ENCODE data around the gene IFT122. TPM values are rescaled to one million over a fixed set of nuclear protein-coding genes. Genes with fewer than 3 reads are reported as not detected.

The IFT122 gene
- total RNA-seq, 4 donors from 2014 or later = 36.6 to 74.4 (median 43.3) TPM

- DNase-seq (ENCODE audit: low spot score in 2 of 2) = peak in 1 of 2 donors; percentile 40
- TF ChIP-seq EP300 (IDR thresholded peaks at IDR 0.05) (no peak), POLR2A (IDR thresholded peaks at IDR 0.05) (no peak)
- TF ChIP-seq, protein P1, sequence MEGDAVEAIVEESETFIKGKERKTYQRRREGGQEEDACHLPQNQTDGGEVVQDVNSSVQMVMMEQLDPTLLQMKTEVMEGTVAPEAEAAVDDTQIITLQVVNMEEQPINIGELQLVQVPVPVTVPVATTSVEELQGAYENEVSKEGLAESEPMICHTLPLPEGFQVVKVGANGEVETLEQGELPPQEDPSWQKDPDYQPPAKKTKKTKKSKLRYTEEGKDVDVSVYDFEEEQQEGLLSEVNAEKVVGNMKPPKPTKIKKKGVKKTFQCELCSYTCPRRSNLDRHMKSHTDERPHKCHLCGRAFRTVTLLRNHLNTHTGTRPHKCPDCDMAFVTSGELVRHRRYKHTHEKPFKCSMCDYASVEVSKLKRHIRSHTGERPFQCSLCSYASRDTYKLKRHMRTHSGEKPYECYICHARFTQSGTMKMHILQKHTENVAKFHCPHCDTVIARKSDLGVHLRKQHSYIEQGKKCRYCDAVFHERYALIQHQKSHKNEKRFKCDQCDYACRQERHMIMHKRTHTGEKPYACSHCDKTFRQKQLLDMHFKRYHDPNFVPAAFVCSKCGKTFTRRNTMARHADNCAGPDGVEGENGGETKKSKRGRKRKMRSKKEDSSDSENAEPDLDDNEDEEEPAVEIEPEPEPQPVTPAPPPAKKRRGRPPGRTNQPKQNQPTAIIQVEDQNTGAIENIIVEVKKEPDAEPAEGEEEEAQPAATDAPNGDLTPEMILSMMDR (IDR thresholded peaks at IDR 0.05) = no peak
- peak overlapping the region; percentile 79 to 92 (median 83) for H3K4me3 ChIP-seq
- 8 to 10% methylated on average over 9 of the region's 9 CpGs for WGBS, 2 donors
- H3K9me3 ChIP-seq = no peaks in the 10 kb centered on the region
- H3K4me1 ChIP-seq = peaks cover 0 to 76% (median 48%) of the 10 kb centered on the region in 4 donors
- H3K27me3 ChIP-seq = no peaks in the 10 kb centered on the region
- peak overlapping the region; percentile 60 to 91 (median 90) for H3K27ac ChIP-seq
- H3K36me3 ChIP-seq = peaks cover 0 to 23% (median 0%) of the 10 kb centered on the region in 3 donors
Observed at GRCh38 chr3:129440618-129441190, 680 bp downstream of the IFT122 start.

GRCh38 chr3:129441215-129441614 is 1.2 kb downstream of the IFT122 start:
- H3K27me3 ChIP-seq = no peaks in the 10 kb centered on the region
- H3K27ac ChIP-seq = peak overlapping the region; percentile 60 to 91 (median 90)

DNA sequence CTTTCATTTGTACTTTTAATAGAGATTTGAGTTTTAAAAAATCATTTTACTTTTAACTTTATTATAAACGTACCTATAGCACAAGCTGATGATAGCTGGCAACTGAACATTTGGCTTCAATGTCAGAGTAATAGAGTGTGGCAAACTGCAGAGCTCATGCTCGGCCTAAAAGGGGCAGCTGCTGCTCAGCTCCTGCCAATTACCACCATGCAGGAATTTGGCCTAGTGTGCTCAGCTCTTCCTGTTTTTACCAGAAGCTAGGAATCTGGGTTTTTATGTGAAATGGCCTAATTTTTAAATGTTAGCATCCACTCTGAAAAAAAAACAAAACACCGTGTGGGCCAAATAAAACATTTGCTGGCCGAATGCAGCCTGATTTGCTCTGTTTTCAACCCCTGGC is 1.8 kb downstream of the IFT122 start:
- peak overlapping the region in 1 of 4 donors; percentile 81 for H3K4me3 ChIP-seq
- H3K27me3 ChIP-seq = no peaks in the 10 kb centered on the region
- peak overlapping the region in 3 of 4 donors; percentile 90 to 91 (median 91) for H3K27ac ChIP-seq
- H3K4me1 ChIP-seq = peaks cover 0 to 69% (median 42%) of the 10 kb centered on the region in 4 donors
- no peak for TF ChIP-seq POLR2A (IDR thresholded peaks at IDR 0.05)
- TF ChIP-seq EP300 (IDR thresholded peaks at IDR 0.05) = peak in 1 of 2 donors; percentile 57
- TF ChIP-seq, protein P1 (IDR thresholded peaks at IDR 0.05) = no peak
- H3K36me3 ChIP-seq = peaks cover 0 to 13% (median 0%) of the 10 kb centered on the region in 3 donors
- H3K9me3 ChIP-seq = no peaks in the 10 kb centered on the region
- no peak for DNase-seq (ENCODE audit: low spot score in 2 of 2)
- 5 to 6% methylated on average over 4 of the region's 4 CpGs for WGBS, 2 donors

More at GRCh38 chr3:129441215-129441614, 1.2 kb downstream of the IFT122 start:
- no peaks in the 10 kb centered on the region for H3K9me3 ChIP-seq
- peaks cover 0 to 71% (median 44%) of the 10 kb centered on the region in 4 donors for H3K4me1 ChIP-seq
- 51 to 55% methylated on average over 9 of the region's 9 CpGs for WGBS, 2 donors
- peak overlapping the region in 3 of 4 donors; percentile 81 to 92 (median 85) for H3K4me3 ChIP-seq
- H3K36me3 ChIP-seq = peaks cover 0 to 19% (median 0%) of the 10 kb centered on the region in 3 donors
- TF ChIP-seq, protein P1 (IDR thresholded peaks at IDR 0.05) = no peak
- TF ChIP-seq POLR2A (IDR thresholded peaks at IDR 0.05) = no peak
- no peak for TF ChIP-seq EP300 (IDR thresholded peaks at IDR 0.05)
- no peak for DNase-seq (ENCODE audit: low spot score in 2 of 2)

- no peak for TF ChIP-seq POLR2A (IDR thresholded peaks at IDR 0.05)
- no peak for TF ChIP-seq EP300 (IDR thresholded peaks at IDR 0.05)
- TF ChIP-seq, protein P1 (IDR thresholded peaks at IDR 0.05) = no peak
- Histone ChIP-seq H3K4me3 (no peak overlapping the region), H3K27ac (peak overlapping the region; percentile 25 to 91 (median 58)), H3K9me3 (no peaks in the 10 kb centered on the region), H3K4me1 (peaks cover 0 to 62% (median 42%) of the 10 kb centered on the region in 4 donors), H3K36me3 (peaks cover 0 to 6% (median 0%) of the 10 kb centered on the region in 3 donors), H3K27me3 (no peaks in the 10 kb centered on the region)
- WGBS, 2 donors = 34 to 38% methylated on average over 2 of the region's 2 CpGs
- DNase-seq (ENCODE audit: low spot score in 2 of 2) = no peak
Observed at GRCh38 chr3:129442486-129442885, 2.5 kb downstream of the IFT122 start.

DNA sequence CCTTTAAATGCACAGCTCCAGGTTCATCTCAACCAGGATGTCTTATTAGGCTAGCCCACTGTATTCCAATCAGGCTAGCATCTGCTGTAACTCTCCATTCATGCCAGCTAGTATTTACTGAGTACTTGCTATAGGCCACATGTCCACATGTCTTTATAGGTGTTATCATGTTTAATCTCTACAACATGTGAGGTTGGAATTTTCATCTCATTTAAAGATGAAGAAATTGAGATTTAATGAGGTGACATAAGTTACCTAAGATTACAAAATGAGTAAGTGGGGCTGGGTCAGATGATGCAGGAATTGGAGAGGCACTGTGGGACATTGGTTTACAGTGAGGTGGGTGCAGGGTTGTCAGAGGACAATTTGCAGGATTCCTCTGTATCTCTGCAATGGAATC is 2.9 kb downstream of the IFT122 start:
- no peak for DNase-seq (ENCODE audit: low spot score in 2 of 2)
- Histone ChIP-seq H3K4me1 (peaks cover 0 to 57% (median 40%) of the 10 kb centered on the region in 4 donors), H3K27me3 (no peaks in the 10 kb centered on the region), H3K4me3 (no peak overlapping the region), H3K36me3 (peaks cover 0 to 1% (median 0%) of the 10 kb centered on the region in 3 donors), H3K27ac (peak overlapping the region; percentile 25 to 91 (median 58)), H3K9me3 (no peaks in the 10 kb centered on the region)
- TF ChIP-seq, protein P1 (IDR thresholded peaks at IDR 0.05) = no peak
- TF ChIP-seq EP300 (IDR thresholded peaks at IDR 0.05) (no peak), POLR2A (IDR thresholded peaks at IDR 0.05) (no peak)

All from tibial nerve (tissue), 4 donors.